ENCODE results near the gene SP110. TPM values are rescaled to one million over a fixed set of nuclear protein-coding genes. Genes with fewer than 3 reads are reported as not detected.

Gene SP110
- total RNA-seq, 1 donor from 2014 or later, result 14.8 TPM

- Histone ChIP-seq H3K36me3 (ENCODE audit: control insufficient read depth, insufficient read depth, low read length) (no peaks in the 10 kb centered on the region), H3K4me3 (ENCODE audit: low read depth, low read length) (no peak overlapping the region), H3K27me3 (ENCODE audit: control insufficient read depth, insufficient read depth, low read length) (no peaks in the 10 kb centered on the region)
- no peak for DNase-seq (ENCODE audit: low read depth)
- TF ChIP-seq, protein P1, sequence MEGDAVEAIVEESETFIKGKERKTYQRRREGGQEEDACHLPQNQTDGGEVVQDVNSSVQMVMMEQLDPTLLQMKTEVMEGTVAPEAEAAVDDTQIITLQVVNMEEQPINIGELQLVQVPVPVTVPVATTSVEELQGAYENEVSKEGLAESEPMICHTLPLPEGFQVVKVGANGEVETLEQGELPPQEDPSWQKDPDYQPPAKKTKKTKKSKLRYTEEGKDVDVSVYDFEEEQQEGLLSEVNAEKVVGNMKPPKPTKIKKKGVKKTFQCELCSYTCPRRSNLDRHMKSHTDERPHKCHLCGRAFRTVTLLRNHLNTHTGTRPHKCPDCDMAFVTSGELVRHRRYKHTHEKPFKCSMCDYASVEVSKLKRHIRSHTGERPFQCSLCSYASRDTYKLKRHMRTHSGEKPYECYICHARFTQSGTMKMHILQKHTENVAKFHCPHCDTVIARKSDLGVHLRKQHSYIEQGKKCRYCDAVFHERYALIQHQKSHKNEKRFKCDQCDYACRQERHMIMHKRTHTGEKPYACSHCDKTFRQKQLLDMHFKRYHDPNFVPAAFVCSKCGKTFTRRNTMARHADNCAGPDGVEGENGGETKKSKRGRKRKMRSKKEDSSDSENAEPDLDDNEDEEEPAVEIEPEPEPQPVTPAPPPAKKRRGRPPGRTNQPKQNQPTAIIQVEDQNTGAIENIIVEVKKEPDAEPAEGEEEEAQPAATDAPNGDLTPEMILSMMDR (IDR thresholded peaks at IDR 0.05; ENCODE audit: insufficient read depth, low read length, poor library complexity, severe bottlenecking), result no peak
These were observed 42.5 kb upstream of the SP110 start for GRCh38 chr2:230262246-230262645.

- Histone ChIP-seq H3K27me3 (ENCODE audit: control insufficient read depth, insufficient read depth, low read length) (no peaks in the 10 kb centered on the region), H3K36me3 (ENCODE audit: control insufficient read depth, insufficient read depth, low read length) (no peaks in the 10 kb centered on the region), H3K4me3 (ENCODE audit: low read depth, low read length) (no peak overlapping the region)
- TF ChIP-seq, protein P1 (IDR thresholded peaks at IDR 0.05; ENCODE audit: insufficient read depth, low read length, poor library complexity, severe bottlenecking), result no peak
- DNase-seq (ENCODE audit: low read depth), result no peak
These were observed 38.7 kb upstream of the SP110 start for GRCh38 chr2:230258483-230258882.

GRCh38 chr2:230256733-230257332, 37.0 kb upstream of the SP110 start:
- TF ChIP-seq, protein P1 (IDR thresholded peaks at IDR 0.05; ENCODE audit: insufficient read depth, low read length, poor library complexity, severe bottlenecking), result no peak

GRCh38 chr2:230254152-230254881, 34.5 kb upstream of the SP110 start:
- no peak for DNase-seq (ENCODE audit: low read depth)
- TF ChIP-seq, protein P1 (IDR thresholded peaks at IDR 0.05; ENCODE audit: insufficient read depth, low read length, poor library complexity, severe bottlenecking), result no peak
- no peaks in the 10 kb centered on the region for H3K27me3 ChIP-seq (ENCODE audit: control insufficient read depth, insufficient read depth, low read length)

More at GRCh38 chr2:230256733-230257332, 37.0 kb upstream of the SP110 start:
- H3K27me3 ChIP-seq (ENCODE audit: control insufficient read depth, insufficient read depth, low read length), result no peaks in the 10 kb centered on the region
- no peaks in the 10 kb centered on the region for H3K36me3 ChIP-seq (ENCODE audit: control insufficient read depth, insufficient read depth, low read length)
- H3K4me3 ChIP-seq (ENCODE audit: low read depth, low read length), result no peak overlapping the region
- DNase-seq (ENCODE audit: low read depth), result no peak

DNA sequence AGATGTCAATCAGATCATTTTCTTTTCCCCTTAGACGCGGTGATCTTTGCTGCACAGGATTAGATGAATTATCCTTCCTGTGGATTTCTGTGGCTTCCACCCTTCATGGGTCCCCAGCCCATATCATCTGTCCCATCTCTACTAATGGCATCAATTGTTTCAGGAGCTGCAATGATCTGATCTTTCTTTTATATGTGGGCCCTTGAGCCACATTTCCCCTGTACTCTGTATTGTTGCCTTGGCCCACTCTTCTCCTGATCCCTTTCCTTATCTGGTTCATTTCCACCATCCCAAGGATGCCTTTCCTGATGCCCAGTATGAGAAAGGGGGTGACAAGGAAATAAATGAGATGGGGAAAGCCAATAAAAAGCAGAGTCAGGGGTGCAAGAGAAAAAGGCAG, 30.4 kb upstream of the SP110 start:
- H3K27me3 ChIP-seq (ENCODE audit: control insufficient read depth, insufficient read depth, low read length), result no peaks in the 10 kb centered on the region
- no peaks in the 10 kb centered on the region for H3K36me3 ChIP-seq (ENCODE audit: control insufficient read depth, insufficient read depth, low read length)
- DNase-seq (ENCODE audit: low read depth), result no peak
- TF ChIP-seq, protein P1 (IDR thresholded peaks at IDR 0.05; ENCODE audit: insufficient read depth, low read length, poor library complexity, severe bottlenecking), result no peak
- H3K4me3 ChIP-seq (ENCODE audit: low read depth, low read length), result no peak overlapping the region

More at GRCh38 chr2:230254152-230254881, 34.5 kb upstream of the SP110 start:
- H3K4me3 ChIP-seq (ENCODE audit: low read depth, low read length), result no peak overlapping the region
- H3K36me3 ChIP-seq (ENCODE audit: control insufficient read depth, insufficient read depth, low read length), result no peaks in the 10 kb centered on the region

Measured in kidney epithelial cell (primary cell).